ENCODE measurements around the gene SMAP1.

Gene SMAP1

DNA sequence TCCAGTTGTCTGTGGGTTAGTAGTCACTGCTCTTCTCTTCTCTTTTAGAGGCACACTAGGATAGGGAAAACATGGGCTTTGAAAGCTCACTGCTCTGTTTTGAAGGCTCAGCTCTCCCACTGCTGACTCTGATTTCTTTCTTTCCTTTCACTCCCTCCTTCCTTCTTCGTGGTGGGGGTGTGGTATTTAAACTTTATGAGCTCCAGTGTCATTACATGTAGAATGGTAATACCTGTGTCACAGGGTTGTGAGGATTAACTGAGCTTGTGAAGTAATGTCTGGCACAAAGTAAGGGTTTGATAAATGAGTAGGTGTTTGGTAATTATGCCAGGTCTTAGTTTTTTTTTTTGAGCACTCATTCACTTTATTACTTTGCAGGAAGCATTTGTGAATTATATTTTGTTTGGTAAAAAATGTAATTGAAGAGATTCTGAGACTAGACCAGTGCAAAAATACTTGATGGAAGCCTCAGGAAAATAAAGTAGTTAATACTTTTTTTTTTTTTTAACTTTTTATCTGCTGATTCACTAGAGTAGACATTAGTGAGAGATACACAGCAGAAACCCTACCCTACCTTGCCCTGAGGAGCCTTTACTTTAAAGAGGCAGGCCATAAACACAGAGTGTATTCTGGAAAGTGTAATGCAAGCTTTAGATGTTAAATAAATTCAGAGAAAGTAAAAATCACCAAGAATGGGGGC lies 17.3 kb downstream of the SMAP1 start:
- peak overlapping the region; percentile 5 for H3K27ac Mint-ChIP-seq
- TF ChIP-seq, protein P1, sequence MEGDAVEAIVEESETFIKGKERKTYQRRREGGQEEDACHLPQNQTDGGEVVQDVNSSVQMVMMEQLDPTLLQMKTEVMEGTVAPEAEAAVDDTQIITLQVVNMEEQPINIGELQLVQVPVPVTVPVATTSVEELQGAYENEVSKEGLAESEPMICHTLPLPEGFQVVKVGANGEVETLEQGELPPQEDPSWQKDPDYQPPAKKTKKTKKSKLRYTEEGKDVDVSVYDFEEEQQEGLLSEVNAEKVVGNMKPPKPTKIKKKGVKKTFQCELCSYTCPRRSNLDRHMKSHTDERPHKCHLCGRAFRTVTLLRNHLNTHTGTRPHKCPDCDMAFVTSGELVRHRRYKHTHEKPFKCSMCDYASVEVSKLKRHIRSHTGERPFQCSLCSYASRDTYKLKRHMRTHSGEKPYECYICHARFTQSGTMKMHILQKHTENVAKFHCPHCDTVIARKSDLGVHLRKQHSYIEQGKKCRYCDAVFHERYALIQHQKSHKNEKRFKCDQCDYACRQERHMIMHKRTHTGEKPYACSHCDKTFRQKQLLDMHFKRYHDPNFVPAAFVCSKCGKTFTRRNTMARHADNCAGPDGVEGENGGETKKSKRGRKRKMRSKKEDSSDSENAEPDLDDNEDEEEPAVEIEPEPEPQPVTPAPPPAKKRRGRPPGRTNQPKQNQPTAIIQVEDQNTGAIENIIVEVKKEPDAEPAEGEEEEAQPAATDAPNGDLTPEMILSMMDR (IDR thresholded peaks at IDR 0.05) = no peak

DNA sequence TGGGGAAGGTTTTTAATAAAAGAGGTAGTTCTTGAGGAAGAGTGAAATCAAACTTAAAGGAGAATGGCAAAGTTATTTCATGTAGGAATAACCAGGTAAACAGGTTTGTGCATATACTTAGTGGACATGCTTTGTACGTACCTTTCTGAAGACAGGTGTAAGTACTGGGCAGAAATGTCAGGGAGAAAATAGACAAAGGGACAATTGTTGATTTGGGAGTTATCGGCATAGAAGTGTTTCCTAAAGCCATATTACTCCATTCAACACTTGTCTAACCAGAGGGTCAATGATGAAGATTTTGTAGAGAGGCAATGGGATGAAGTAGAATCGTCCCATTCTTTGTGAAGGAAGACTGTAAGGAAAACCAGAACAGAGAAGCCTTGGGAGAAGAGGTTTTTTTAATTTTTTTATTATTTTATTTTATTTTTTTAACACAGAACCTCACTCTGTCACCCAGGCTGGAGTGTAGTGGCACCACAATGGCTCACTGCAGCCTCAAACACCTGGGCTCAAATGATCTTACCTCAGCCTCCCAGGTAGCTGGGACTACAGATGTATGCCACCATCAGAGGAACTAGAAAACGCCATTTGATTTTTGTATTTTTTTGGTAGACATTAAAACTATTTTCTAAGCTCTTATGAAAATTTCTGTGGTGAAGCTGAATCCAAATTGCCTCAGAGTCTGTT lies 18.0 kb downstream of the SMAP1 start:
- Mint-ChIP-seq H3K27ac (no peak overlapping the region), H3K9me3 (peaks cover 7% of the 10 kb centered on the region), H3K27me3 (ENCODE audit: low read depth, poor library complexity) (no peaks in the 10 kb centered on the region), H3K4me1 (peaks cover 13% of the 10 kb centered on the region), H3K36me3 (ENCODE audit: low read depth) (peaks cover under 1% of the 10 kb centered on the region), H3K4me3 (no peak overlapping the region)
- TF ChIP-seq, protein P1 (IDR thresholded peaks at IDR 0.05) = no peak
- no peak for DNase-seq

More for the DNA sequence above, 17.3 kb downstream of the SMAP1 start:
- no peak for DNase-seq
- Mint-ChIP-seq H3K27me3 (ENCODE audit: low read depth, poor library complexity) (no peaks in the 10 kb centered on the region), H3K9me3 (peaks cover 6% of the 10 kb centered on the region), H3K4me3 (no peak overlapping the region), H3K36me3 (ENCODE audit: low read depth) (peaks cover 1% of the 10 kb centered on the region), H3K4me1 (peaks cover 13% of the 10 kb centered on the region)

DNA sequence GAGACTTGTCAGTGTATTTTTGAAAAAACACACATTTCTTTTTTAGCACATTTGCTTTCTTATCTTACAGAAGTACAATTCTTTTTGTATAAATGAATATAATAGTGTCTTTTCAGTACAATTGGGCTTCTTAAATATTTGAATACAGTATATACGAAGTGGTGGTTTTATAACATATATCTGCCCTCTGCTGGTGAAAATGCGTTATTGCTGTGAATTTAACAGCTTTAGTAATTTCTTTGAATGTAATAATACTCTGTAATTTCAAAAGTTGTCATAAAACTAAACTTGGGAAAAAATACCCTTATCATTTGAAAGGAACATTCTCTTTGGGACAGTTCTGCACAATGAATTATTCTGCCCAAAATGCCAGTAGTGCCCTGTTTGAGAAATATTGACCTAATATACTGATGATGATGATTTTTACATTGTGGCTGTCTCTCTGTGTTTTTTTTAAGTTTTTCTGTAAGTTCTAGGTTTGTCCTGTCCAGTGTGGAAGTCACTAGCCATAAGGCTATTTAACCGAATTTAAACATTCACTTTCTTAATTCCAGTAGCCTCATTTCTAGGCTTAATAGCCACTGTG lies 19.0 kb downstream of the SMAP1 start:
- H3K4me1 Mint-ChIP-seq = peaks cover 13% of the 10 kb centered on the region
- no peak overlapping the region for H3K27ac Mint-ChIP-seq
- TF ChIP-seq, protein P1 (IDR thresholded peaks at IDR 0.05) = peak; percentile 76
- H3K9me3 Mint-ChIP-seq = peaks cover 17% of the 10 kb centered on the region
- no peaks in the 10 kb centered on the region for H3K27me3 Mint-ChIP-seq (ENCODE audit: low read depth, poor library complexity)
- no peak overlapping the region for H3K4me3 Mint-ChIP-seq
- peaks cover 8% of the 10 kb centered on the region for H3K36me3 Mint-ChIP-seq (ENCODE audit: low read depth)
- no peak for DNase-seq

DNA sequence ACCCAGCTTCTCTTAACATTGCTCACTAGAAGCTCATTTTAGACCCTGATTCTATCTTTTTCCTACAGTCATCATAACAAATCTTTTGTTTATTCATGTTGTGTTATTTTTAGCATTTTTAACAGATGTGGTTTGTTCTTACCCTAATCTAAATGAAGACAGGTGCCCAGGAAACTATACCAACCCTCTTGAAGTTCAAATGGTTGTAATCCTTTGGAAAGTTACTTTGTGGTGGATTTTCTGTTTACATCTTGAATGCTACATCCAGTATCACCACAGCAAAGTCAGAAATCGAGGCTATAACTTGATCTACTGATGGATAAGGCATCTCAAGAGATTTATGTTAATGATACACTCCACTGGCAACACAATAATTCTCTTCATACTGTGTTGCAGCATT lies 26.2 kb downstream of the SMAP1 start:
- Mint-ChIP-seq H3K4me3 (no peak overlapping the region), H3K4me1 (no peaks in the 10 kb centered on the region), H3K27me3 (ENCODE audit: low read depth, poor library complexity) (peaks cover 4% of the 10 kb centered on the region), H3K27ac (no peak overlapping the region), H3K36me3 (ENCODE audit: low read depth) (peaks cover 36% of the 10 kb centered on the region), H3K9me3 (peaks cover 86% of the 10 kb centered on the region)
- no peak for DNase-seq
- TF ChIP-seq, protein P1 (IDR thresholded peaks at IDR 0.05) = no peak

DNA sequence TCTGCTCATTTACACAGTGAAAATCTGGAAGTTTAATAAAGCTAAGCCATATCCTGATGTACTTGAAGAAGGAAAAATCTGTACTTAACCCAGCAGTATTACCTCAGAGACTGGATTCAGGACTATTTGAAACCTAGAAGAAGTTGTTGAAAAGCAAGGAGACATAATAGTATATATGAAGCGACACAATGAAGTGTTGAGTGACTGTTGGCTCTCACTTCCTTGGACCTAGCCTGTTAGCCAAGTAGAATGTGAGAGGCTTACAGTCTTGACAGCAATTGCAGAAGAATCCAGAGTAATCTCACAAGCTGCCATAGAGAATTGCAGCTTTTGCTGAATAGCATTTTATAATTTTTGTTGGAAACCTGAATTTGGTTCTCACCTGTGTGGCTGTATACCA lies 26.7 kb downstream of the SMAP1 start:
- H3K4me3 Mint-ChIP-seq = no peak overlapping the region
- peaks cover 41% of the 10 kb centered on the region for H3K36me3 Mint-ChIP-seq (ENCODE audit: low read depth)
- peaks cover 4% of the 10 kb centered on the region for H3K27me3 Mint-ChIP-seq (ENCODE audit: low read depth, poor library complexity)
- no peak overlapping the region for H3K27ac Mint-ChIP-seq
- peaks cover 87% of the 10 kb centered on the region for H3K9me3 Mint-ChIP-seq
- TF ChIP-seq, protein P1 (IDR thresholded peaks at IDR 0.05) = no peak
- no peaks in the 10 kb centered on the region for H3K4me1 Mint-ChIP-seq
- DNase-seq = no peak
